ENCODE data around the gene PHF12. TPM values are rescaled to one million over a fixed set of nuclear protein-coding genes. Genes with fewer than 3 reads are reported as not detected.

The PHF12 gene
- total and polyA plus RNA-seq, 2 of the 4 experiments (the other 2 are of a cell fraction): 24.4 to 25.6 TPM

DNA sequence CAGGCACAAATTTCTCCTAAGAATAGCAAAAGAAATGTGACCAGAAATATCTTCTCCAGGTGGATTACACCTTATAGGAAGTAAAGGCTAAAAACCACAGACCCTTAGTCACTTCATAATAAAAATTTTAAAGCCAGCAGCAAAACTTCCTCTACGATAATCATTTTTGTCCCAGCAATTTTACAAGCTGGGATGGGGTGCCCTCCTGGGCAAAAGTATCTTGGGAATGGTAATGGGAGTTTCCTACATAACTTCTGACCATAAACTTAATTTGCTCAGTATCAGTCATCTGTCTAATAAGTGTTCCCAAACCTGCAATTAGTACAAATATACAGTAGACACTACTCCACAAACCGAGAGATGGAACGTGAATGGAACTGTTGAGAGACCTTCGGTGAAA lies 3.0 kb downstream of the PHF12 start:
- Histone ChIP-seq H2BK15ac (ENCODE audit: low read depth, low read length) (no peak overlapping the region), H3K4me1 (ENCODE audit: control insufficient read depth, insufficient read depth, low read length) (peaks cover 13% of the 10 kb centered on the region)

More for the DNA sequence above, 3.0 kb downstream of the PHF12 start:
- Histone ChIP-seq H3K4ac (ENCODE audit: low read depth, low read length) (peak overlapping the region; percentile 80; the same call in 1 of the 2 replicates), H3K18ac (ENCODE audit: low read depth, low read length) (no peak overlapping the region), H4K20me1 (ENCODE audit: insufficient read depth, low read length) (peaks cover 63% of the 10 kb centered on the region), H2AFZ (replicated peaks; ENCODE audit: low read length, poor library complexity) (no peak overlapping the region), H4K5ac (ENCODE audit: low read depth, low read length) (no peak overlapping the region; the same call in 1 of the 2 replicates), H3K27ac (ENCODE audit: insufficient read depth, low read length) (no peak overlapping the region; the same call in 1 of the 2 replicates), H3K14ac (replicated peaks; ENCODE audit: low read depth, low read length) (peak overlapping the region; percentile 81), H3K36me3 (ENCODE audit: control insufficient read depth, insufficient read depth, low read length) (peaks cover 1% of the 10 kb centered on the region), H3K4me2 (ENCODE audit: low read depth, low read length) (peak overlapping the region; percentile 84), H4K8ac (ENCODE audit: low read depth in 2 of 2, low read length in 2 of 2) (0 out of 4 replicates have a peak overlapping the region, but pooled peaks have one; percentile 14 to 86), H3K9ac (ENCODE audit: low read depth, low read length) (peak overlapping the region; percentile 91), H2AK9ac (replicated peaks; ENCODE audit: low read depth, low read length, poor library complexity) (no peak overlapping the region), H3K23ac (ENCODE audit: low read depth, low read length) (peak overlapping the region; percentile 82), H2AK5ac (ENCODE audit: low read depth, low read length) (peak overlapping the region; percentile 34; the same call in 1 of the 2 replicates), H3K56ac (ENCODE audit: extremely low read depth, insufficient read depth, low read length) (peak overlapping the region; percentile 81; the same call in 1 of the 2 replicates), H3K9me3 (ENCODE audit: control insufficient read depth, insufficient read depth, low read length) (no peaks in the 10 kb centered on the region), H4K91ac (ENCODE audit: insufficient read depth, low read depth, low read length) (peak overlapping the region; percentile 26; the same call in 1 of the 2 replicates), H2BK20ac (ENCODE audit: low read depth, low read length) (no peak overlapping the region), H3K79me1 (ENCODE audit: low read depth in 1 of 2, low read length in 2 of 2) (peaks cover 7 to 46% of the 10 kb centered on the region in 2 experiments; a peak in 3 of 4 replicates), H2BK120ac (ENCODE audit: low read depth, low read length) (peak overlapping the region; percentile 13; the same call in 1 of the 2 replicates), H3K9me1 (ENCODE audit: insufficient read depth, low read length) (peaks cover 19% of the 10 kb centered on the region), H2BK5ac (ENCODE audit: low read depth, low read length, poor library complexity, severe bottlenecking) (peak overlapping the region; percentile 72), H3K27me3 (ENCODE audit: control insufficient read depth, insufficient read depth, low read length) (no peaks in the 10 kb centered on the region), H3K4me3 (ENCODE audit: insufficient read depth, low read depth, low read length) (peak overlapping the region; percentile 92)
- no peak for DNase-seq
- POLR2A ChIA-PET (ENCODE audit: unreplicated experiment): interaction anchor here (0.8 kb wide), 1 partner anchor 23 kb away, joined by 3 read pairs; no protein-coding TSS in a partner anchor
- in situ Hi-C loops (cut with MboI; ENCODE audit: low sequenced_read_pairs): no loop called here
- no TSS peak for BruUV-seq (replicated peaks)
- ATAC-seq (ENCODE audit: low read depth): no peak
- dilution Hi-C loops (cut with HindIII; ENCODE audit: low sequenced_read_pairs, unreplicated experiment): no loop called here
- CTCF ChIA-PET: interaction anchor here (0.6 to 0.9 kb wide), 2 partner anchors 10 to 40 kb away, joined by 3 to 9 read pairs; no protein-coding TSS in a partner anchor
- intact Hi-C loops (cut with micrococcal nuclease): loop anchor here (5.0 kb wide), 1 partner anchor 41 kb away; no protein-coding TSS in a partner anchor
- WGBS, 2 experiments (ENCODE audit: extremely low coverage in 2 of 2, insufficient read length in 1 of 2): no CpG with 5 or more reads among the region's 4 CpGs
- TF ChIP-seq, protein P1, sequence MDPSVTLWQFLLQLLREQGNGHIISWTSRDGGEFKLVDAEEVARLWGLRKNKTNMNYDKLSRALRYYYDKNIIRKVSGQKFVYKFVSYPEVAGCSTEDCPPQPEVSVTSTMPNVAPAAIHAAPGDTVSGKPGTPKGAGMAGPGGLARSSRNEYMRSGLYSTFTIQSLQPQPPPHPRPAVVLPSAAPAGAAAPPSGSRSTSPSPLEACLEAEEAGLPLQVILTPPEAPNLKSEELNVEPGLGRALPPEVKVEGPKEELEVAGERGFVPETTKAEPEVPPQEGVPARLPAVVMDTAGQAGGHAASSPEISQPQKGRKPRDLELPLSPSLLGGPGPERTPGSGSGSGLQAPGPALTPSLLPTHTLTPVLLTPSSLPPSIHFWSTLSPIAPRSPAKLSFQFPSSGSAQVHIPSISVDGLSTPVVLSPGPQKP (IDR thresholded peaks at IDR 0.05; ENCODE audit: borderline replicate concordance, low read depth, low read length): no peak
- TF ChIP-seq, protein P2, sequence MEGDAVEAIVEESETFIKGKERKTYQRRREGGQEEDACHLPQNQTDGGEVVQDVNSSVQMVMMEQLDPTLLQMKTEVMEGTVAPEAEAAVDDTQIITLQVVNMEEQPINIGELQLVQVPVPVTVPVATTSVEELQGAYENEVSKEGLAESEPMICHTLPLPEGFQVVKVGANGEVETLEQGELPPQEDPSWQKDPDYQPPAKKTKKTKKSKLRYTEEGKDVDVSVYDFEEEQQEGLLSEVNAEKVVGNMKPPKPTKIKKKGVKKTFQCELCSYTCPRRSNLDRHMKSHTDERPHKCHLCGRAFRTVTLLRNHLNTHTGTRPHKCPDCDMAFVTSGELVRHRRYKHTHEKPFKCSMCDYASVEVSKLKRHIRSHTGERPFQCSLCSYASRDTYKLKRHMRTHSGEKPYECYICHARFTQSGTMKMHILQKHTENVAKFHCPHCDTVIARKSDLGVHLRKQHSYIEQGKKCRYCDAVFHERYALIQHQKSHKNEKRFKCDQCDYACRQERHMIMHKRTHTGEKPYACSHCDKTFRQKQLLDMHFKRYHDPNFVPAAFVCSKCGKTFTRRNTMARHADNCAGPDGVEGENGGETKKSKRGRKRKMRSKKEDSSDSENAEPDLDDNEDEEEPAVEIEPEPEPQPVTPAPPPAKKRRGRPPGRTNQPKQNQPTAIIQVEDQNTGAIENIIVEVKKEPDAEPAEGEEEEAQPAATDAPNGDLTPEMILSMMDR (conservative IDR thresholded peaks at IDR 0.05; ENCODE audit: low read depth, low read length): no peak
- TF ChIP-seq BHLHE40 (IDR thresholded peaks at IDR 0.05; ENCODE audit: low read depth, low read length) (no peak), MXI1 (IDR thresholded peaks at IDR 0.05; ENCODE audit: borderline replicate concordance, low read depth, low read length) (no peak), FOS (IDR thresholded peaks at IDR 0.05; ENCODE audit: low read depth, low read length) (no peak), RFX5 (IDR thresholded peaks at IDR 0.05; ENCODE audit: low read depth, low read length) (no peak), RCOR1 (IDR thresholded peaks at IDR 0.05; ENCODE audit: insufficient replicate concordance, low read length) (no peak), NFE2L2 (IDR thresholded peaks at IDR 0.05; ENCODE audit: low read depth, low read length) (no peak), CHD1 (IDR thresholded peaks at IDR 0.05; ENCODE audit: low read depth, low read length) (no peak), CEBPB (IDR thresholded peaks at IDR 0.05; ENCODE audit: low read depth, low read length) (no peak), RAD21 (IDR thresholded peaks at IDR 0.05; ENCODE audit: low read length) (no peak), MAZ (IDR thresholded peaks at IDR 0.05; ENCODE audit: borderline replicate concordance, low read depth, low read length) (no peak), MAFK (IDR thresholded peaks at IDR 0.05; ENCODE audit: low read depth, low read length) (no peak), POLR2A (IDR thresholded peaks at IDR 0.05; ENCODE audit: low read depth, low read length) (no peak), SMC3 (IDR thresholded peaks at IDR 0.05; ENCODE audit: low read depth, low read length) (no peak)
- TF ChIP-seq, protein P3, sequence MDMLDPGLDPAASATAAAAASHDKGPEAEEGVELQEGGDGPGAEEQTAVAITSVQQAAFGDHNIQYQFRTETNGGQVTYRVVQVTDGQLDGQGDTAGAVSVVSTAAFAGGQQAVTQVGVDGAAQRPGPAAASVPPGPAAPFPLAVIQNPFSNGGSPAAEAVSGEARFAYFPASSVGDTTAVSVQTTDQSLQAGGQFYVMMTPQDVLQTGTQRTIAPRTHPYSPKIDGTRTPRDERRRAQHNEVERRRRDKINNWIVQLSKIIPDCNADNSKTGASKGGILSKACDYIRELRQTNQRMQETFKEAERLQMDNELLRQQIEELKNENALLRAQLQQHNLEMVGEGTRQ (IDR thresholded peaks at IDR 0.05; ENCODE audit: low read depth, low read length): no peak
